ENCODE results near the gene APMAP.

Gene APMAP

DNA sequence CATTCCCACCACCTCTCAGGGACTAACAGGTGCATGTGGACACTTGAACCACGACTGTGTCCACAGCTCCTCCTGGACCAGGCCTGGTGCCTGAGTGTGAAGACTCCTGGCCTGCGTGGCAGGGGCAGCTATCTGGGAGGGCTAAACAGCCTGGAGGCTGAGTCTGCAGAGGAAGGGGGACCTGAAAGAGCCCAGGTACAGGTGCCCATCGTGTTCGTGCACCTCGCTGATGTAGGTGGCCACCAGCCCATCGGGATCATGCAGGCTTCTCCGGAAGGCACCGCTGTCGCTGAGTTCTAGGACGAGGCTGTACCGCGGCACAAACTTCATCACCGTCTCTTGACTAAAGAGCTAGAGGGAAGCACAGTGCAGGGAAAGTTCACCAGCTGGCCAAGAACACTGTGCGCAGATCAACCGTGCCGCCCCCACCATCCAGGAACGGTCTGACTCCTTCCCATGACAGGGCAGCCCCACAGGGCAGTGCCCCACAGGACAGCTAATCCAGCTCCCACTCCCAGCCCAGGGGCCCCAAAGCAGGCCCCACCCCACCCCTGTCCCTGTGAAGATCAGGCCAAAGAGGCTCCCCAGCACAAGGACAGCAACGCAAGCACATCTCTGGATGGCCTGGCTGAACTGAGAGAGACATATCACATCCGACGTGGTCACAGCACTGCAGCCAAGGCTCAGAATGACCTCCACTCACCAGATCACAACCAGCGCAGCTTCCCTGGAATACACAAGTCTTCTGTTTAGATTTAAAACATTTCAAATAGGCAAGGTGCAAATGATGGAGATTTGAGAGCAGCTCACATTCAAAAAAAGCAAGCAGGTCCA is 28.7 kb downstream of the APMAP start:
- no peak for DNase-seq

DNA sequence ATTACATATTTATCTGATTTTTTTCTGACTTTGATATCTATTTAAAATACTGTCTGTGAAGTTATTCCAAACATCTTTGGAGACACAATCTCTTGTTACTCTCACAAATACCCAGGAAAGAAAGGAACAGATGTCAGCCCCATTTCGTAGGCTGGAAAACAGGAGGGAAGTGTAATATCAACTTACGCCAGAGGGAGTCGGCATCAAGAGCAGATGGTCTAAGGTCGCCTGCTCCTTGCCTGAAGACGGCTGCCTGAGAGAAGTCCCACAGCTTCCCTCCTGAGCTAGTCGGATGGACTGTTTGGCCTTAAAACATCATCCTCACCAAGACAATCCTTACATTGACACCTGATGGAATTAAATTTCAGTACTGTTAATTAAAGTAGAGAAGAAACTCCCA is 30.0 kb downstream of the APMAP start:
- DNase-seq = no peak

DNA sequence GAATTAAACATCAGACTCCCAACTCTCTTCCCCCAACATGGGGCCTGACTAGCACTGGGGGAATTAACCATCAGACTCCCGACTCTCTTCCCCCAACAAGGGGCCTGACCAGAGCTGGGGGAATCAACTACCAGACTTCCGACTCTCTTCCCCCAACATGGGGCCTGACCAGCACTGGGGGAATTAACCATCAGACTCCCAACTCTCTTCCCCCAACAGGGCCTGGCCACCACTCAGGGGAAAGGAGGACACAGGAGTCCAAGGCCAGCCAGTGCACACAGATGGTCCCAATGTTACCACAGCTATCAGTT is 30.4 kb downstream of the APMAP start:
- no peak for DNase-seq

DNA sequence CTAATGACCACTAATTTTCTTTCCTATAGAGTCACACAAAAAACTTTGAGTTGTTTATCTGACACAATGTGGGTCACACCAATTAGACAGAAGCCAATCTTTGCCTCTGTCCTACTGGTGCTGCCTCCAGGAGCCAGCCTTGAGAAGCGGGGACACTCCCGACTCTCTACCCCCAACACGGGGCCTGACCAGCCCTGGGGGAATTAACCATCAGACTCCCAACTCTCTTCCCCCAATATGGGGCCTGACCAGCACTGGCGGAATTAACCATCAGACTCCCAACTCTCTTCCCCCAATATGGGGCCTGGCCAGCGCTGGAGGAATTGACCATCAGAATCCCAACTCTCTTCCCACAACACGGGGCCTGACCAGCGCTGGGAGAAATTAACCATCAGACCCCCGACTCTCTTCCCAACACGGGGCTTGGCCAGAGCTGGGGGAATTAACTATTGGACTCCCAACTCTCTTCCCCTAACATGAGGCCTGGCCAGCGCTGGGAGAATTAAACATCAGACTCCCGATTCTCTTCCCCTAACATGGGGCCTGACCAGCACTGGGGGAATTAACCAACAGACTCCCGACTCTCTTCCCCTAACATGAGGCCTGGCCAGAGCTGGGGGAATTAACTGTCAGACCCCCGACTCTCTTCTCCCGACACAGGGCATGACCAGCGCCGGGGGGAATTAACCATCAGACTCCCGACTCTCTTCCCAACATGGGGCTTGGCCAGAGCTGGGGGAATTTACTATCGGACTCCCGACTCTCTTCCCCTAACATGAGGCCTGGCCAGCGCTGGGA is 31.0 kb downstream of the APMAP start:
- DNase-seq = no peak

DNA sequence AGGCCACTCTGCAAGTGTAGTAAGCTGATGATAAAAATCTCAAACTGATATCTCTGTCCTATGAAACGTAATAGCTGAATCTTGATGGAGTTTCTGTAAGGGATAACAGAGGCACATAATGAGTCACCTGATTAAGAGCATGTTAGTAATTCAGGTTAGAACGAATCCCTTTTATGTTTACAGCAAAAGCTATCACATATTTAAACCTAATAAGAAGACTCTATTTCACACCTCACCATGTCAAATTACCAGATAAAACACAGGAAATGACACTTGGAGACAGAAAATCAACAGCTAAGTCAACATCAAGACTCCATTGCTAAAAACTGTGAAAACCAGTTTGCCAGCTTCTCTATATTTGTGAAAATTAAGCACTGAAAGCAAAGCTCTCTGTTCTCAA is 31.7 kb downstream of the APMAP start:
- no peak for DNase-seq

DNA sequence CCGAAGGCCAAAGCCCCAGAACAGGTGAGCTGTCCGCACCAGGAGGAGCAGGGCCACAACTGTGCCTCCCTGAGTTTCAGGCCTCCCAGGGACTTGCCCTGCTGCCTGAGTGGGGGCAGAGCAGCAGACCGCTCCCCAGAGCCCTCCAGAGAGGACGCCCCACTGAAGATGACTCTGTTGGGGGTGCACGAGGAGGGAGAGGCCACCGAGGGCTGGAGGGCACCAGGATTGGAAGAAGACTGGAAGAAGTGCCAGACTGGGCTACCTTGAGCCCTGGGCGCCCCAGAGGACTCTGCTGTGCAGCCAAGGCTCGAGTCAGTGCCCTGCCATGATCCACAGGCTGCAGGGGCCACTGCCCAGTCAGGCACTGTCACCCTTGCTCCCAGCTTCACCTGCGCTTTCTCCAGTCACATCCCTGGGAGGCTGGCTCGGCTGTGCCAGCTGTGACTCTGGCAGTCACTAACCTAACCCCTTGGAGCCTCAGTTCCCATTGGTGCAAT is 32.2 kb downstream of the APMAP start:
- DNase-seq = no peak

DNA sequence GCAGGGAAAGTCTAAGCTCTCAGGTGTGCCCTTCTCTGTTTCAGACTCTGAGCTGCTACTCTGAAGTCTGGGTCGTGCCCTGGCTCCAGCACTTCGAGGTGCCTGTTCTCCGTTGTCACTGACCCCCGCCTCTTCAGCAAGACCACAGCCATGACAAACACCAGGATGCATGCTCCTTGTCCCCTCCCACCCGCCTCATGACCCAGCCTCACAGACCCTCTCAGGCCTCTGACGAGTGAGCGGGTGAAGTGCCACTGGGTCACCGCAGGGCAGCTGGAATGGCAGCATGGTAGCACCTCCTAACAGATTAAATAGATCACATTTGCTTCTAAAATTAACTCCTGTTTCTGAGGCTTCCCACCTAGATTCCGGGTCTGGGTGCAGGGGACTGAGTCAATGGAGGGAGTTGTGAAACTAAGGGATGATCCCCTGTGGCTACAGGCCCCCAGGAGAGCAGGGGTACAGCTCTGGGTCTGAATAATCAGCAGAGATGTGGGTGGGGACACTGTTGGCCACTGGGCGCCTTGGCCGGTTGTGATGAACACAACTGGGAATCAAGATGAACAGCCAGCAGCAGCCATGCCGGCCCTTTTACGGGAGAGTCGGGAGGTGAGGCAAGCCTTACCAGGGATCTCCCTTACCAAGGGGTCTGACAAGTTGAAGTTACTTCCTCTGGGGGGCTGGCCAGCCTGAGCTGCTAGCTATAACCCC is 32.8 kb downstream of the APMAP start:
- DNase-seq = no peak

DNA sequence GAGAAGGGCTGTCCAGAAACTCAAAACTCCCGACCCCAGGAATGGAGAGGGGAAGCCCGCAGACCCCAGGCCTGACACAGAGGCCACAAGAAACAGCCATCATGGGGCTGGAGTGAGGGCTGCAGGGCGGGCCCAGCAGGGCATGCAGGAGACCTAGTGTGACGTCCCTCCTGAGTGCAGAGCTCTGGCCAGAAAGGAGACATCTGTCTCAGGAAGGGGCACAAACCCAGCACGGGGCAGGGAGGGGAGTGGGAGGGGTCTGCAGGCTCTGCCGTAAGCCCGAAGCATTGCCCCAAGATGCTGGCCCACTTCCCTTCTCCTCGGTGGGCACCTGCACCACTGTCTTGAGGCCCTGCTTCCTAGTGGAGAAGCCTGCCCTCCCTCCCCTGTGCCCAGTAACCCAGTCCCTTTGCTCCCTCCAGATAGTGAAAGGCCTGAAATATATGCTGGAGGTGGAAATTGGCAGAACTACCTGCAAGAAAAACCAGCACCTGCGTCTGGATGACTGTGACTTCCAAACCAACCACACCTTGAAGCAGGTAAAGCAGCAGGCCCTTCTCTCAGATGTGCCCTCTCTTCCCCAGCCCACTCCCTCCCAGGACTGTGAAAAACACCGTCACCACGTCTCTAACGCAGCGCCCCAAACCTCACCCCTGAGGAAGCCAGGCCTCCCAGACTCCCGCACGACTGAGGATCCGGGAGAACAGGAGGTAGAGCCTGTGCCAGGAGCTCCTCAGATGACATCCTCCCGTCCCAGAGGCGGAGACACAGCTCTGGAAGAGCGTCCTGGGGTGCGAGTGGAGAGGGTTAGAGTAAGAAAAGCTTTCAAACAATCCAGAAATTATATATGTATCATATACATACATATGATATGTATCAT is 33.8 kb downstream of the APMAP start:
- DNase-seq = no peak

DNA sequence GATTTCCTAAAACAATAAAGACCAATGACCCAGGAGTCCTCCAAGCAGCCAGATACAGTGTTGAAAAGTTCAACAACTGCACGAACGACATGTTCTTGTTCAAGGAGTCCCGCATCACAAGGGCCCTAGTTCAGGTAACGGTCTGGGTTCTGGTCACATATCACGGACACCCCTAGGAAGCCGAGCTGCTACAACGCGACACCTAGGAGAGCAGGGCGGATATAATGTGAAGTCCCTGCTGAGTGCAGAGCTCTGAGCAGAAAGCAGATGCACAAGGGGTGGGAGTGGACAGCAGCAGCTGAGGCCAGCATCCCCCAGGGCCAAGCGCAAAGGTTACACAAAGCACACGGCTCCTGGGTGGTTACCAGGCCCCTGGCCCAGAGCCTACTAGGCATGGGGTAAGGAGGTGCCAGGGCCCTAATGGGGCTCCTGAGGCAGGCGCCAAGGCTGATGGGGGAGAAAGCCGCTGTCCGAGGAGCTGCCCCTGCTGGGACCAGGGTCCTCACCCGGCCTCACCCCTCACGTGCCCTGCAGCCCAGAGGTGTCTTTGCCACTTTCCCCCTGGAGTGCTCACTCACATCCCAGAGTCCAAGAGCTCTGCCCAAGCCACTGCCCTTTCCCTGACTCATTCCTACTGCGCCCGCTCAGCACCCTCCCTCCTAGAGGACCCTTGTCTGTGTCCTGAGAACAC is 35.1 kb downstream of the APMAP start:
- no peak for DNase-seq

DNA sequence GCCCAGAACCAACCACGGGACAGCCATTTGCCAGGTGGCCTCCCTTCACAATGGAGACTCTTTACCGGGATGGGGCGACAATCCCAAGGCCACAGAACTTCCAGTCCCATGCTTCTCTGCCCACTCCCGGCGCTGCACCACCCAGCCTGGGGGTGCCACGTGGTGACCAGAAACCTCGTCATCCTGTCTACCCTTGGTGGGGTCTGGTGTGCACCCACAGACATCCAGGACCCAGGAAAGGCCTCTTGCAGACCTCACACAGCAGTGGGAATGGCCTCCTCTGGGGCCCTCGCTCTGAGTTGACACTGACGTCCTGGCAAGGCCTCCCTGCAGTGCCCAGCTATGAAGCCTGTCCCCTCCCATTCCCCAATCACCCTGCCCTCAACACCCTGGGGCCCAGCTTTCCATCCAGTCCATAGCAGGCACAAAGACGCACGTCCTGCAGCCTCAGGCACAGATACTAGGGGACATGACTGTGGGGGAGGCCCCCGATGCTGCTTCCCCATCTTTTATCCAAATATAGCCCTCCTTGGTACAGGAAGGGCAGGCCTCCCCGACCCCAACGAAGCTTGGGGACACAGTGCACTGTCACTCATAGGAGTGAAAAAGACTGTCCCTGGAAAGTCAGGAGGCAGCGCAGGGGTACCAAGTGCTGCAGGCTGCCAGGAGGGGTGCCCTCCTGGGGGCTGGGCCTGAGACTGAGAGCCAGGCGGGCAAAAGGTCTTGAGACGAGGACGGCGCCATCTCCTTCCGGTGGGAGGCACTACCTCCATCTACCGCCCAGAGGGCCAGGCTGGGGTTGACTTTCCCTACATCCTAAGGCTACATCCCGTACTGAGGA is 36.3 kb downstream of the APMAP start:
- no peak for DNase-seq

DNA sequence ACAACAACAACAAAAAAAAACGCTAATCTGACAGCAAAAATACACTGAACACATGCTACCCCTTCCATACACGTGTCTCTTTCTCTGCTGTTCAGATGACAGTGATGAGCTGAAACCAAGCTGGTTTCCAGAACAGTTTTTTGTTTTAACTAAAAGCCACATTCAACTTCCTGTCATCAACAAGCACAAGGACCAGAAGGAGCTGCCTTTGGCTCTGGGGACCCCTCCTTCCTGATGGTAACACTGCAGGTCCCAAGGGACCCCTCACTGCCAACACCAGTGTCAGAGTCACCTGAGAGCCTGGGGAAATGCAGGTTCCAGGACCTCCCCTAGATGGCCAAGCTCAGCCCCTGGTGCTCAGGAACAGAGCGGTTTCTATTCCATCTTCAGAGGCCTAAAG is 37.5 kb downstream of the APMAP start:
- no peak for DNase-seq

DNA sequence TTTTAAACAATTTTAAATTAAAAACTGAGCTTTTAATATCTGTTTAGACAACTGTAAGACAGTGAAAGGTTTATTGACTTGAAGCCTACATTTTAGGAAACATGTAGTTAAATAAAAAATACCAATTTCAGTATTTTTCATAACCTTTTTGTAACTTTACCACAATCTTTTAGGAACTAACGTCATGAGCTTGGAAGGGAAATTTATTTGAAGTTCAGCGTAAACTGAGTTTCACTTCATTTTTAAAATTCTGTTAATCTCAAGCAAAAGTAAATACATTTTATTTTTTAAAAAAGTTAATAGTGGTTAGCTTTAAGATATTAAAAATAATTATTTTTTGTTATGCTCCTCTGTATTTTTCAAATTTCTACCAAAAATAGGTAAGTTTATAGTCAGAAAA is 38.0 kb downstream of the APMAP start:
- no peak for DNase-seq

DNA sequence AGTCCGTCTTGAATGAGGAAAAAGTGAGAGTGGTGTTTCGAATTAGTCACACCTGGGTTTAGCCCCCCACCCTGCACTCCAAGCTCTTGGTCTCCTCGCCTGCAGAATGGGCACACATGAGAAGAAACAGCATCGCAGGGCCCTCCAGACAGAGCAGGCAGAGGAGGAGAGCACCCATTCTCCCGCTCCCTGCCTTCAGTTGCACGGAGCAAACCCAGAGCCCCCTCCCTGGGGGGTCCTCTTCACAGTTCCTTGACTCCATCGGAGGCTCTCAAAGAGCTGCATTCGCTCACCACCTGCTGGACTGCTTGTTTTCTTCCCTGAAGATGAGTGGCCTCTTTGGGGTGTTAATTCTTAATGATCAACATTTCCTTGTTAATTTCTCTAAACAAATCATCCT is 38.4 kb downstream of the APMAP start:
- DNase-seq = no peak

DNA sequence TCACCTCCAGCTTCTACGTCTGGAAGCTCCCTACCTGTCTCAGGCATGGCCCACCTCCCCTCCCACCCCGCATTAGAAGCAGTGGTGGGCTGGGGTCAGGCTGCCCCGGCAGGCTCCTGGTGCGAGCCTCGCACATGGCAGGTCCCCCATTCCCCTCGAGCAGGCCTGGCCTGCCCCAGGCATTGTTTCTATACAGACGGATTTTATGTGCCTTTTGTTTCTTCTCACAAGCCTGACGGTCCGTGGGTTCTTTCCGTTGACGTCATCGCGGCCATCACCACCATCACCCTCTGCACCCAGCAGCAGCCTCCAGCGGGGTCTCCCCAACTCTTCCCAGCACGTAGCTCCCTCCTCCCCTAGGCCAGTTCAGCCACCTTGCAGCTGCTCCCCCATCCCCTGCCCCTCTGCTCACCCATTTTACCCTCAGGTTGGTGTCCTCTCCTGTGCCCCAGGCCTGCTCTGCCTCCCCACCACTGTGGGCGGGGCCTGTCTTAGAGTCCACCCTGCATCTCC is 38.9 kb downstream of the APMAP start:
- no peak for DNase-seq

DNA sequence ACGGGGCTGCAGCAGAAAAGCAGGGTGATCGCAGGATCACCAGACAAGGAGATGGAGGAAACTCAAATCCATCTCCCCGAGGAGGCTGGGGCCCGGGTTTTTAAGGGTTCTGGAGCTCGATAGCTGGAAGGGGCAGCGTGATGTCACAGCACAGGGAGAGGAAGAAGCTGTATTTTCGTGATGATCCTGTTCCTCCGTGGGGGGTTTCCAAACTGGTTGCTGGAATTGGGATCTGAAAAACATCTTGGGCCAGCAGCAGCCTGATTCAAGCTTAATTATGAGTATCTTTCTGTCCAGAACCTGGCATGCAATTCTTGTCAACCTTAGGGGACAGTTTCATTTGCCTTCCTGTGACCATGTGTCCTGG is 39.4 kb downstream of the APMAP start:
- DNase-seq = no peak

DNA sequence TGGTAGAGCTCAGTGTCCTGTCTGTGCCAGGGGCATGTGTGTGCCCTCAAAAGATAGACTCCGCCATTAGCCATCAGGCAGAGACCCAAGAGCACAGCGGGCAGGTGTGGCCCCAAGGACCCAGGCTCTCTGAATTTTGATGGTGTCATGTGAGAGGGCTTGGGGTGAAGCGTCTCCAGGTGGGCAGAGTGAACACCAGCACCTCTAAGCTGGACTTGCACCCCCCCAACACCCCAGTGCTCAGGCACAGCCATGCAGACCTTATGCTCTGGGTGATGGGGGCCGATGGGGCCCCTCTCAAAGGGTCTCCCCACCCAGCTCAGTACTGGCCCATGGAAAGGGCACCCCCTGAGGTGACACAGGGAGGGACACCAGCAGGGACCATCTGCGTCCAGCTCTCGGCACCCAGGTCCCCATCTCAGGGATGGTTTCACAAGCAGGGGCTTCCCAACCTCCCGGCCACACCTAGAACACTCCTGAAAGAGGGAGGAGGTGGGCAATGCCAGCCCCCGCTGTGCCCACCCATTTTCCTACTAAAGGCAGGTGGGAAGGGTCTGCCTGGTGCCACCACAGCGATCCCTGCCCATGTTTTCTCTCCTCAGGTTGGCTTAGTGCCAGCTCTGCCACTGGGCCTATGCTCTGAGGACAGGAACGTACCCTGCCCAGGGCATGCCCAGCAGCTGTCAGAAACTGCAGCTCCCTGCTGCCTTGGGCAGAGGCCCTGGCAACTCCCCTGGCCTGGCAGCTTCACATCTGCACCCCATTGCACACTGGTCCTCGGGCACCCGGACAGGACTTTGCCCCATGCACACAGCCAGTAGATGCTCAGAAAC is 40.0 kb downstream of the APMAP start:
- no peak for DNase-seq

DNA sequence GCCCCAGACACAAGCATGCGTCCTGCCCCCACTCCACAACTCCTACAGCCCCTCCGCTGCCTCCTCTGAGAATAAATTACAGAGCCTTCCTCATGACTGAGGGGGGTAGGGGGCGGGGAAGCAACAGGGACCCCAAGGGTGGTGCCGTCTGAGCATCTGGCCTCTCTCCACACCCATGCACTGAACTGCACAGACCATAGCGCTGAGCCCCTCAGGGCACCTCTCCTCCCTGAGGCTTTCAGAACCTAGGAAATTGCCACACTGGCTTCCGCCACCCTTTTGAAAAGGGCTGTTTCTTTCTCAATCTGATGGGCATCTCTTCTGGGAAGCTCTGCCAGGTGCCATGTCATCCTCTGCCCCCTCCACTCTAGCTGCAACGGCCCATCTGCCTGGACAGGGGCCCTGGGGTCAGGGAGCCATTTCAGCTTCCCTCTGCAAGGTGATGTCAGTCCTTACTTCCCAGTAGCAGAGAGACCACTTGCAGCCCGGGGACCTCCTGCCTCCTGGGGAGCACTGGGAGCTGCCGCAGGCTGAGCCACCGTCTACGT is 40.9 kb downstream of the APMAP start:
- no peak for DNase-seq

DNA sequence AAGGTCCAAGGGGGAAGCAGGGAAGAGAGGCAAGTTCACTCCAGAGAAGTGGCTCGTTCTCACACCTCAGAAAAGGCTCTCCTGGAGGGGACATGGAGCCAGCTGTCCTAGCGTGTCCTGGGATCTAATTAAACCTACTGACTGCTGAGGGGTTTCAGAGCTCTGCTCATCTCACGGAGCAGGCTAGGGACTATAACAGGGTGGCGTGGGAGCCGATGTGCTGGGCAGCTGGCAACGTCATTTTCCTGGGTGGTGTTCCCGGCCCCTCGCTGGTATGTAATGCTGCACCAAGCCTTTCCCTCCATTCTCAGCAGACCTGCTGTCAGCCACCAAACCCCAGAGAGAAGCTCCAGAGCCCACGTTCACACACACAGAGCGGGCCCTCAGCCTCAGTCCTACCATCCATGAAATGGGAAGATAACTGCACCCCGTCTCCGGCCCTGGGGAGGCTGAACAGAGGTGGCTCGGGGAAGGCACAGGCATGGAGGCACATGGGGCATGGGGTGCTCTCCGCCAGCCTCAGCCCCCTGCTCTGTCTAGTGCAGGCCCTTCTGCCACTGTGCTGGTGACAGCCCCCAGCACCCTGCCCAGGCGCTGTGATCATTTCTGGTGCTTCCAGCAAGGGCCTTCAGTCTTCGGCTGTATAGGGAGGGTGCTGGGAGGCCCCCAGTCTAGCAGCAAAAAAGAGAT is 41.6 kb downstream of the APMAP start:
- no peak for DNase-seq
